MM.1S (cell line): ENCODE data around the gene ZC2HC1C.

ENCODE experiments used
- DNase-seq: peaks from one replicate; pipeline ENCODE4 v3.0.0-alpha.2; 2015
- H2AFZ ChIP-seq: fragments of 300-600 bp; sonication (generic); 2 replicates; pipeline ENCODE4 v1.6.0; 2016; ENCODE audit warnings: antibody characterized with exemption, low read length
- H3F3A ChIP-seq: fragments of 300-600 bp; sonication (generic); 2 replicates; pipeline ENCODE4 v1.6.1; 2016; ENCODE audit warnings: mild to moderate bottlenecking, antibody characterized with exemption, low read length, moderate library complexity, mixed read lengths; ENCODE audit not compliant: insufficient read depth
- H3K27ac ChIP-seq: fragments of 300-600 bp; sonication (generic); 2 replicates; pipeline ENCODE4 v1.5.1; 2016; ENCODE audit warnings: mild to moderate bottlenecking, low read length
- H3K27me3 ChIP-seq: fragments of 300-600 bp; sonication (generic); replicated peaks from 2 replicates; pipeline ENCODE4 v1.6.0; 2016; ENCODE audit warnings: low read length; ENCODE audit not compliant: insufficient read depth
- H3K36me3 ChIP-seq: fragments of 300-600 bp; sonication (generic); replicated peaks from 2 replicates; pipeline ENCODE4 v1.6.1; 2016; ENCODE audit warnings: mild to moderate bottlenecking, low read length, mixed read lengths; ENCODE audit not compliant: insufficient read depth
- H3K4me1 ChIP-seq: fragments of 300-600 bp; sonication (generic); 2 replicates; pipeline ENCODE4 v1.6.1; 2016; ENCODE audit warnings: low read length, mixed read lengths
- H3K4me2 ChIP-seq: fragments of 300-600 bp; sonication (generic); 2 replicates; pipeline ENCODE4 v1.6.0; 2016; ENCODE audit warnings: low read depth, low read length
- H3K4me3 ChIP-seq: fragments of 300-600 bp; sonication (generic); 2 replicates; pipeline ENCODE4 v1.5.1; 2016; ENCODE audit warnings: low read length, mixed read lengths
- H3K79me2 ChIP-seq: fragments of 300-600 bp; sonication (generic); 2 replicates; pipeline ENCODE4 v1.6.1; 2016; ENCODE audit warnings: mixed run types, low read length, mixed read lengths
- H3K9ac ChIP-seq: fragments of 300-600 bp; sonication (generic); 2 replicates; pipeline ENCODE4 v1.6.1; 2016; ENCODE audit warnings: low read length, mixed read lengths
- H3K9me2 ChIP-seq: fragments of 300-600 bp; sonication (generic); replicated peaks from 2 replicates; pipeline ENCODE4 v1.6.1; 2016; ENCODE audit warnings: mild to moderate bottlenecking, low read length, mixed read lengths; ENCODE audit not compliant: insufficient read depth
- H3K9me3 ChIP-seq: fragments of 300-600 bp; sonication (generic); replicated peaks from 2 replicates; pipeline ENCODE4 v1.6.1; 2016; ENCODE audit warnings: mild to moderate bottlenecking, low read length, mixed read lengths; ENCODE audit not compliant: insufficient read depth
- H4K20me1 ChIP-seq: fragments of 300-600 bp; sonication (generic); 2 replicates; pipeline ENCODE4 v1.6.1; 2016; ENCODE audit warnings: mild to moderate bottlenecking, low read length, moderate library complexity, mixed read lengths; ENCODE audit not compliant: insufficient read depth
- CTCF ChIP-seq: fragments of 300-600 bp; sonication (generic); IDR thresholded peaks from 2 replicates; pipeline ENCODE4 v1.5.1; 2016; ENCODE audit warnings: antibody characterized with exemption, low read length, mixed read lengths
- EZH2 ChIP-seq: fragments of 300-600 bp; sonication (generic); optimal IDR thresholded peaks from 2 replicates; pipeline ENCODE3; 2017; ENCODE audit warnings: low read depth, mild to moderate bottlenecking, antibody characterized with exemption, low read length, mixed read lengths
- EZH2phosphoT487 ChIP-seq: fragments of 300-600 bp; sonication (generic); IDR thresholded peaks from 2 replicates; pipeline ENCODE4 v1.6.1; 2018; ENCODE audit warnings: antibody characterized with exemption, low read length

ZC2HC1C gene

GRCh38 chr14:75050852-75051555 lies 18.4 kb upstream of the ZC2HC1C start, which contains the start of gene MLH3:
MLH3 (minus strand) TSS chr14:75051467; CDS start chr14:75049655, 1,812 bp downstream.
- TF ChIP-seq EZH2phosphoT487 (no peak), CTCF (no peak), EZH2 (no peak)
- H3K79me2 ChIP-seq = no peaks in the 10 kb centered on the region
- H2AFZ ChIP-seq = peak within 1 kb of the TSS; percentile 61
- H4K20me1 ChIP-seq = no peaks in the 10 kb centered on the region
- H3K4me1 ChIP-seq = no peaks in the 10 kb centered on the region
- H3K9ac ChIP-seq = peak within 1 kb of the TSS; percentile 62
- H3F3A ChIP-seq = peaks cover 3% of the 10 kb centered on the region; the same call in 1 of the 2 replicates
- peak; percentile 73 for DNase-seq
- no peaks in the 10 kb centered on the region for H3K9me3 ChIP-seq
- no peaks in the 10 kb centered on the region for H3K36me3 ChIP-seq
- no peaks in the 10 kb centered on the region for H3K27me3 ChIP-seq
- peak within 1 kb of the TSS; percentile 73 for H3K4me2 ChIP-seq
- peak within 1 kb of the TSS; percentile 25; the same call in 1 of the 2 replicates for H3K27ac ChIP-seq
- no peaks in the 10 kb centered on the region for H3K9me2 ChIP-seq
- peak within 1 kb of the TSS; percentile 62 for H3K4me3 ChIP-seq

- Histone ChIP-seq H3K4me2 (peak overlapping the region; percentile 73; the same call in 1 of the 2 replicates), H3K4me3 (peak overlapping the region; percentile 62), H3K9me3 (no peaks in the 10 kb centered on the region), H2AFZ (peak overlapping the region; percentile 61), H3K27ac (no peak overlapping the region), H3K9me2 (no peaks in the 10 kb centered on the region), H3K27me3 (no peaks in the 10 kb centered on the region), H3K79me2 (no peaks in the 10 kb centered on the region), H4K20me1 (no peaks in the 10 kb centered on the region), H3K4me1 (no peaks in the 10 kb centered on the region), H3K36me3 (no peaks in the 10 kb centered on the region), H3K9ac (peak overlapping the region; percentile 62; the same call in 1 of the 2 replicates), H3F3A (peaks cover 3% of the 10 kb centered on the region; the same call in 1 of the 2 replicates)
- no peak for DNase-seq
- TF ChIP-seq EZH2 (no peak), CTCF (no peak), EZH2phosphoT487 (no peak)
These were observed 17.9 kb upstream of the ZC2HC1C start for GRCh38 chr14:75051556-75051899.

DNA sequence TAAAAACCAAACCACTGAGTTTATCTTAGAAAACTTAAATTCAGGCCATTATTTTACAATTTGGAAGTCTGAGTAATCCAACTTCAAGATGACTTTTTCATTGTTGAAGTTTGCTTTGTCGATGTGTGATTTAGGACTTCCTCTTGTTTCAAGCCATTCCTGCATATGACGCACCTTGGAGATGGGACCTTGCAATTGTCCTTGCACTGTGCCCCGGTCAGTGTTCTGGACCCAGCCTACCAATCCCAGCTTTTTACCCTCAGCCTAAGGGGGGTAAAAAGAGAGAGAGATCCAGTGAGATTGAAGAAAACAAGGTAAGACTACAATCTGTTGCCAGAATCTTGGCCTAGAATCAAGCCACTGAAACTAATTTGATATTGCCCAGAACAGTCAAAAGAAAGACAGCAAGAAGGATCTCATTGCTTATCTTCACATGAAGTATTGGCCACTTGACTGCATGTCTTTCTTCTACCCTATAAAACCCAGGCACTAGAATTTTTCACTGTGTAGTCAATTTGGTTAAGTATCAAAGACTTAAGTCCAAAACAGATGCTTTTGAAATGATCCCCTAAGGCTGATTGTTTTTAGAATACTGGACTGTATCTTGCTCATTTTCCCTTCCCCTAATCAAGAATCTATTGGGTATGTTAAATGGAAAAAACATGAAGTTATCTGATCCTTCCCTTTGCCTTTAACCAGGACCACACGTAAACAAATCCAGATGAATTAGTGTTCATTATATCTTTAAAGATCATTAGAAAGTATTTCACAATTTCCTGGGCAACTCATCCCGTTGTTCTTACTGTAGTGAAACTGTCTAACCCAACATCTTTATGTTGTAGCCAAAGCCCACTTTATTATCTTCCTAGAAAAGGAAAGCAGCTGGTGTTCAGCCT lies 15.8 kb upstream of the ZC2HC1C start:
- no peak overlapping the region for H3K9ac ChIP-seq
- no peaks in the 10 kb centered on the region for H3K36me3 ChIP-seq
- no peak overlapping the region for H3K27ac ChIP-seq
- no peaks in the 10 kb centered on the region for H3K9me3 ChIP-seq
- H2AFZ ChIP-seq = no peak overlapping the region
- H3K4me2 ChIP-seq = no peak overlapping the region
- H3K27me3 ChIP-seq = no peaks in the 10 kb centered on the region
- H3K9me2 ChIP-seq = no peaks in the 10 kb centered on the region
- peaks cover 3% of the 10 kb centered on the region; the same call in 1 of the 2 replicates for H3F3A ChIP-seq
- no peaks in the 10 kb centered on the region for H4K20me1 ChIP-seq
- no peak overlapping the region for H3K4me3 ChIP-seq
- H3K79me2 ChIP-seq = no peaks in the 10 kb centered on the region
- TF ChIP-seq EZH2 (no peak), EZH2phosphoT487 (no peak), CTCF (no peak)
- H3K4me1 ChIP-seq = no peaks in the 10 kb centered on the region
- DNase-seq = no peak
